H9 (cell line): ENCODE results near the gene KLF6. TPM values are rescaled to one million over a fixed set of nuclear protein-coding genes. Genes with fewer than 3 reads are reported as not detected.

Experiments used
- DNase-seq: peaks from one replicate; pipeline ENCODE4 v3.0.0-alpha.2; 2017
- H2AFZ ChIP-seq: one replicate; pipeline ENCODE4 v1.6.1; 2013; ENCODE audit warnings: mild to moderate bottlenecking, low read length, control low read depth, moderate library complexity
- H2AK5ac ChIP-seq: 2 replicates; pipeline ENCODE4 v1.6.1; 2013; ENCODE audit warnings: low read length, control low read depth, mixed read lengths; ENCODE audit not compliant: insufficient read length
- H2BK120ac ChIP-seq: one replicate; pipeline ENCODE4 v1.6.1; 2013; ENCODE audit warnings: low read depth, mild to moderate bottlenecking, low read length, control low read depth, inconsistent platforms; ENCODE audit not compliant: poor library complexity, severe bottlenecking
- H2BK12ac ChIP-seq: 2 replicates; pipeline ENCODE4 v1.6.1; 2013; ENCODE audit warnings: low read length, control low read depth, mixed read lengths, low read depth; ENCODE audit not compliant: insufficient read length
- H2BK15ac ChIP-seq: 2 replicates; pipeline ENCODE4 v1.6.1; 2013; ENCODE audit warnings: low read depth, low read length, control low read depth
- H2BK20ac ChIP-seq: one replicate; pipeline ENCODE4 v1.6.1; 2013; ENCODE audit warnings: low read depth, mild to moderate bottlenecking, low read length, control low read depth, inconsistent platforms; ENCODE audit not compliant: poor library complexity, severe bottlenecking
- H2BK5ac ChIP-seq: 2 replicates; pipeline ENCODE4 v1.6.1; 2013; ENCODE audit warnings: low read length, control low read depth, mixed read lengths; ENCODE audit not compliant: insufficient read length
- H3K14ac ChIP-seq: 2 replicates; pipeline ENCODE4 v1.6.1; 2013; ENCODE audit warnings: low read length, control low read depth; ENCODE audit not compliant: insufficient read depth
- H3K18ac ChIP-seq: 2 replicates; pipeline ENCODE4 v1.6.1; 2013; ENCODE audit warnings: low read depth, mild to moderate bottlenecking, mixed read lengths, low read length, control low read depth; ENCODE audit not compliant: insufficient read length
- H3K23ac ChIP-seq: 2 replicates; pipeline ENCODE4 v1.6.1; 2013; ENCODE audit warnings: low read length, control low read depth, mixed read lengths, low read depth; ENCODE audit not compliant: insufficient read length
- H3K23me2 ChIP-seq: 2 replicates; pipeline ENCODE4 v1.6.1; 2013; ENCODE audit warnings: low read depth, mild to moderate bottlenecking, mixed read lengths, low read length, control low read depth; ENCODE audit not compliant: insufficient read length, poor library complexity, severe bottlenecking
- H3K27ac ChIP-seq: 2 replicates; pipeline ENCODE4 v1.5.1; 2013; ENCODE audit warnings: low read length, control low read depth, mixed read lengths, low read depth; ENCODE audit not compliant: insufficient read length
- H3K27me3 ChIP-seq: 2 replicates; pipeline ENCODE4 v1.6.1; 2013; ENCODE audit warnings: low read length, control low read depth, inconsistent platforms; ENCODE audit not compliant: insufficient read depth
- H3K4ac ChIP-seq: 2 replicates; pipeline ENCODE4 v1.6.1; 2013; ENCODE audit warnings: low read depth, mild to moderate bottlenecking, control low read depth, inconsistent platforms, low read length, moderate library complexity
- H3K4me1 ChIP-seq: 2 replicates; pipeline ENCODE4 v1.6.1; 2013; ENCODE audit warnings: low read length, control low read depth, inconsistent platforms; ENCODE audit not compliant: insufficient read depth
- H3K4me2 ChIP-seq: 2 replicates; pipeline ENCODE4 v1.6.1; 2013; ENCODE audit warnings: low read length, control low read depth, mixed read lengths; ENCODE audit not compliant: insufficient read length, insufficient read depth
- H3K56ac ChIP-seq: 2 replicates; pipeline ENCODE4 v1.6.1; 2013; ENCODE audit warnings: low read depth, mild to moderate bottlenecking, mixed read lengths, low read length, control low read depth; ENCODE audit not compliant: insufficient read length
- H3K79me1 ChIP-seq: 2 replicates; pipeline ENCODE4 v1.6.1; 2013; ENCODE audit warnings: low read depth, mild to moderate bottlenecking, moderate library complexity, low read length, control low read depth, inconsistent platforms; ENCODE audit not compliant: insufficient read depth, poor library complexity, severe bottlenecking
- H3K79me2 ChIP-seq: 2 replicates; pipeline ENCODE4 v1.6.1; 2013; ENCODE audit warnings: low read length, control low read depth, inconsistent platforms; ENCODE audit not compliant: insufficient read depth
- H3K9ac ChIP-seq: 2 replicates; pipeline ENCODE4 v1.6.1; 2013; ENCODE audit warnings: low read length, control low read depth, mixed read lengths; ENCODE audit not compliant: insufficient read length; ENCODE audit errors: extremely low read depth
- H3K9me3 ChIP-seq: one replicate; pipeline ENCODE4 v1.6.1; 2013; ENCODE audit warnings: low read depth, low read length, inconsistent platforms; ENCODE audit not compliant: control insufficient read depth
- H3T11ph ChIP-seq: one replicate; pipeline ENCODE4 v1.6.1; 2013; ENCODE audit warnings: mild to moderate bottlenecking, low read length, control low read depth, inconsistent platforms
- H4K20me1 ChIP-seq: one replicate; pipeline ENCODE4 v1.6.1; 2013; ENCODE audit not compliant: control insufficient read depth, insufficient read length, insufficient read depth
- H4K5ac ChIP-seq: 2 replicates; pipeline ENCODE4 v1.6.1; 2013; ENCODE audit warnings: low read depth, mild to moderate bottlenecking, mixed read lengths, low read length, control low read depth; ENCODE audit not compliant: insufficient read length
- H4K8ac ChIP-seq: replicated peaks from 2 replicates; pipeline ENCODE4 v1.6.1; 2013; ENCODE audit warnings: low read length, control low read depth, mixed read lengths, low read depth; ENCODE audit not compliant: insufficient read length
- H4K91ac ChIP-seq: 2 replicates; pipeline ENCODE4 v1.6.1; 2013; ENCODE audit warnings: low read depth, mild to moderate bottlenecking, moderate library complexity, mixed read lengths, low read length, control low read depth; ENCODE audit not compliant: insufficient read length
- H3K27ac Mint-ChIP-seq, 3 experiments: 2 replicates in 2 of 3; 3 replicates in 1 of 3; pipeline ENCODE4 v1.8.0; 2020 to 2021; ENCODE audit warnings: mixed read lengths in 3 of 3, mild to moderate bottlenecking in 1 of 3, moderate library complexity in 1 of 3
- H3K27me3 Mint-ChIP-seq: 2 replicates; pipeline ENCODE4 v1.8.0; 2021; ENCODE audit warnings: low read depth, mild to moderate bottlenecking, moderate library complexity, mixed read lengths
- H3K36me3 Mint-ChIP-seq, 3 experiments: 2 replicates in 2 of 3; 3 replicates in 1 of 3; pipeline ENCODE4 v1.8.0; 2020 to 2021; ENCODE audit warnings: low read depth in 3 of 3, mixed read lengths in 3 of 3; ENCODE audit not compliant: insufficient read depth in 1 of 3
- H3K4me1 Mint-ChIP-seq, 2 experiments: 2 replicates each; pipeline ENCODE4 v1.8.0; 2020; ENCODE audit warnings: mixed read lengths in 2 of 2
- H3K4me3 Mint-ChIP-seq, 2 experiments: 2 replicates in 1 of 2; 3 replicates in 1 of 2; pipeline ENCODE4 v1.8.0; 2020 to 2021; ENCODE audit warnings: mild to moderate bottlenecking in 2 of 2, mixed read lengths in 2 of 2, moderate library complexity in 1 of 2
- H3K9me3 Mint-ChIP-seq, 2 experiments: 2 replicates in 1 of 2; 3 replicates in 1 of 2; pipeline ENCODE4 v1.8.0; 2020; ENCODE audit warnings: mild to moderate bottlenecking in 2 of 2, mixed read lengths in 2 of 2, moderate library complexity in 1 of 2
- WGBS: extraction: QIAGEN DNeasy Blood & Tissue Kit; methylation state at CpG from one replicate; pipeline ENCODE4 v1.1.7; 2013; ENCODE audit warnings: missing lambda C conversion rate, low lambda C conversion rate, mixed read lengths; ENCODE audit not compliant: insufficient read length; ENCODE audit errors: extremely low coverage; 5-methylcytosine and 5-hydroxymethylcytosine counted together
- total RNA-seq: library from RNA; stranded (reverse); gene quantifications from 2 replicates; pipeline ENCODE4 v1.2.1, GENCODE V29; 2021
- TF ChIP-seq, protein P1 (sequence below): fragments of 200-600 bp; sonication (generic); conservative IDR thresholded peaks from 3 replicates; pipeline ENCODE4 v1.8.0; 2021; ENCODE audit warnings: antibody characterized with exemption, mild to moderate bottlenecking

Gene KLF6
- total RNA-seq, 1 experiment from 2014 or later: 19.3 TPM

DNA sequence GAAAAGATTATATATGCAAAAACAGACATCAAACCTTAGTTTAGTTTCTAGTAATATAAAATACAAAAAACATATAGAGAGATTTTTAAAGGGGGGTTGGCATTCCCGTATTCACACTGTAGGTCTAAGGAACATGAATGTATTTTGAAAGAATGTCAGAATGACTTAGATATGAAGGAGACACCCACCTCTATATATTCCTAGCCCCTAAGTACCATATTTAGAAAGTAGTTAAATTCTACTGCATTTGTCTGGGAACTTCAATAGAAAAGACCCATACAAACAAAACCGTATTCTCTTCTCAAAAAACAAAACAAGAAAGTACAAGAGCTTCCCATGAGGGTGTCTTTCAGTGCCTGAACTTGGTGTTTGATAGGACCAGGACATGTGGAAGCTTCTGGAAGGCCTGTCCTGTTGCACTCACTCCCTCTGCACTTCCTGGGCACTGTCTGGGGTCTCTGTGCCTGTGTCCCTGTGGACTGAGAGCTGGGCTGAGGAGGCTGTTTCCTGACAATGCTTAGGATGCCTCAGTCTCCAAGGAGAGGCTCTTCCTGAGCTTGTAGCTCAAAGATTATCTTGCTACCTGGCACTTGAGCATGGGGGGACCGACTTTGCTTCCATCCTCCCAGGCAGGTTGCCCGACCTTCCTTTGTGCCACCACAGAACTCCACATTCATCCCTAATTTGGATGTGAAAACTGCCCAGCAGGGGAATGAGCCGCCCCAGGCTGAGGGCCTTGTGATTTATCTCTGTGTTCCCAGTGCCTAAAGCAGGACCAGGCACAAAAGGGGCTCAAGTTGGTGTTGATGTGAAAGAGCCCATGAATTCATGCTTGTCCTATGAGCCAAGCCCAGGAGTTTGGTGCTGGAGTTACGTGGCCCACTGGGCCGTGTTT lies 44.4 kb upstream of the KLF6 start:
- TF ChIP-seq, protein P1, sequence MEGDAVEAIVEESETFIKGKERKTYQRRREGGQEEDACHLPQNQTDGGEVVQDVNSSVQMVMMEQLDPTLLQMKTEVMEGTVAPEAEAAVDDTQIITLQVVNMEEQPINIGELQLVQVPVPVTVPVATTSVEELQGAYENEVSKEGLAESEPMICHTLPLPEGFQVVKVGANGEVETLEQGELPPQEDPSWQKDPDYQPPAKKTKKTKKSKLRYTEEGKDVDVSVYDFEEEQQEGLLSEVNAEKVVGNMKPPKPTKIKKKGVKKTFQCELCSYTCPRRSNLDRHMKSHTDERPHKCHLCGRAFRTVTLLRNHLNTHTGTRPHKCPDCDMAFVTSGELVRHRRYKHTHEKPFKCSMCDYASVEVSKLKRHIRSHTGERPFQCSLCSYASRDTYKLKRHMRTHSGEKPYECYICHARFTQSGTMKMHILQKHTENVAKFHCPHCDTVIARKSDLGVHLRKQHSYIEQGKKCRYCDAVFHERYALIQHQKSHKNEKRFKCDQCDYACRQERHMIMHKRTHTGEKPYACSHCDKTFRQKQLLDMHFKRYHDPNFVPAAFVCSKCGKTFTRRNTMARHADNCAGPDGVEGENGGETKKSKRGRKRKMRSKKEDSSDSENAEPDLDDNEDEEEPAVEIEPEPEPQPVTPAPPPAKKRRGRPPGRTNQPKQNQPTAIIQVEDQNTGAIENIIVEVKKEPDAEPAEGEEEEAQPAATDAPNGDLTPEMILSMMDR: no peak; the same call in 2 of the 3 replicates
- peak; percentile 50 for DNase-seq
- H3K23ac ChIP-seq: no peak overlapping the region
- no peak overlapping the region for H3T11ph ChIP-seq
- no peaks in the 10 kb centered on the region for H3K27me3 Mint-ChIP-seq
- no peaks in the 10 kb centered on the region for H3K23me2 ChIP-seq
- H2BK12ac ChIP-seq: no peak overlapping the region
- H3K14ac ChIP-seq: peak overlapping the region; percentile 18; the same call in 1 of the 2 replicates
- no peak overlapping the region for H2BK5ac ChIP-seq
- H3K27ac Mint-ChIP-seq: peak overlapping the region; percentile 52 to 82 (median 81); a peak in 4 of 7 replicates
- no peak overlapping the region for H4K91ac ChIP-seq
- no peak overlapping the region for H4K5ac ChIP-seq
- no peak overlapping the region for H2AFZ ChIP-seq
- H2BK120ac ChIP-seq: no peak overlapping the region
- H2AK5ac ChIP-seq: no peak overlapping the region
- no peak overlapping the region for H3K4me3 Mint-ChIP-seq
- no peak overlapping the region for H3K4me2 ChIP-seq
- no peaks in the 10 kb centered on the region for H3K9me3 ChIP-seq
- H3K27ac ChIP-seq: no peak overlapping the region
- H3K4me1 Mint-ChIP-seq: peaks cover 49 to 65% of the 10 kb centered on the region in 2 experiments
- no peaks in the 10 kb centered on the region for H3K79me1 ChIP-seq
- no peak overlapping the region for H2BK20ac ChIP-seq
- peak overlapping the region; percentile 33 for H3K18ac ChIP-seq
- no peaks in the 10 kb centered on the region; a peak in 1 of 7 replicates for H3K36me3 Mint-ChIP-seq
- no peak overlapping the region for H4K8ac ChIP-seq
- no peaks in the 10 kb centered on the region for H3K27me3 ChIP-seq
- no CpG with 5 or more reads among the region's 7 CpGs for WGBS
- peaks cover 6% of the 10 kb centered on the region; the same call in 1 of the 2 replicates for H3K4me1 ChIP-seq
- no peak overlapping the region for H3K9ac ChIP-seq
- H3K56ac ChIP-seq: no peak overlapping the region
- no peaks in the 10 kb centered on the region for H4K20me1 ChIP-seq
- no peaks in the 10 kb centered on the region for H3K79me2 ChIP-seq
- no peak overlapping the region for H2BK15ac ChIP-seq
- no peak overlapping the region for H3K4ac ChIP-seq
- H3K9me3 Mint-ChIP-seq: peaks cover 0 to 3% of the 10 kb centered on the region in 2 experiments; a peak in 2 of 5 replicates
